ENCODE results near the gene MYRIP. TPM values are rescaled to one million over a fixed set of nuclear protein-coding genes. Genes with fewer than 3 reads are reported as not detected.
"Not testable (repeated sequence)": the region's sequence is repeated elsewhere in the genome, so short reads cannot be mapped to it uniquely, and the experiment has no call there.

The MYRIP gene
- total RNA-seq, 4 donors from 2014 or later: 1.6 to 7.1 (median 3.6) TPM

DNA sequence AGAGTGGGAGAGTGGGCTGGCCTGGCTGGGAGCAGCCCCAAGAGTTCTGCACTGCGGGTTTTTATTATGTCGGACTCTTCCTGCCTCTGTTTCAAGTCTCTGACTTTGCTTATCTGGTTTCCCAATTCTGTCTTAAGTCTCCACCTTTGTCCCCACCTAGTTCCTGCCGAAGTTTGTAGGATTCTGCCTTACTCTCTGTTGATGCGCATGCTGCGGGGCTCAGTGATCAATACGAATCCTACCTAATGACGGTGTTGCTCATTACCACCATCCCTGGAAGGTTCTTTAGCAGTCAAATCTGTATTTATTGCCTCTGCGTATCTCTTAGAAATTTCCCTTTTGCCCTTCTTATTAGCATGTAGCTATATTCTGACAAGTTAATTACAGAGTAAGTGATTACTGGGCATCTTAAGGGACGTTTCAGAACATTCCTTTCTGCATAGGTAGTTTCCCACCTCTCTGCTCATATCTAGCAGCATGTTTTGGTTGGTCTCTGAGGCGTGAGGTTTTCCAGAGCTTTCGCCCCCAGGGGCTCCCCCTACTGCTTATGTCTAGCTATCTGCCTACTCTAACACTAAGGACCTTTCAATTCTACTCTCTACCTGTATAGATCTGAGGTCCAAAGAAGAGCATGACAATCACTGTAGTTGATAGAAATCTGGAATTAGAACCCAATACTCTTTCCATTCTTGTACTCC lies 264.1 kb downstream of the MYRIP start:
- 58 to 66% methylated on average over 11 of the region's 11 CpGs for WGBS, 2 donors
- intact Hi-C loops (cut with DNase I): no loop called here
- Histone ChIP-seq H3K36me3 (no peaks in the 10 kb centered on the region), H3K4me1 (no peaks in the 10 kb centered on the region), H3K9me3 (no peaks in the 10 kb centered on the region), H3K27me3 (no peaks in the 10 kb centered on the region), H3K27ac (no peak overlapping the region), H3K4me3 (replicated peaks in 1 of 3) (no peak overlapping the region)
- TF ChIP-seq, protein P1, sequence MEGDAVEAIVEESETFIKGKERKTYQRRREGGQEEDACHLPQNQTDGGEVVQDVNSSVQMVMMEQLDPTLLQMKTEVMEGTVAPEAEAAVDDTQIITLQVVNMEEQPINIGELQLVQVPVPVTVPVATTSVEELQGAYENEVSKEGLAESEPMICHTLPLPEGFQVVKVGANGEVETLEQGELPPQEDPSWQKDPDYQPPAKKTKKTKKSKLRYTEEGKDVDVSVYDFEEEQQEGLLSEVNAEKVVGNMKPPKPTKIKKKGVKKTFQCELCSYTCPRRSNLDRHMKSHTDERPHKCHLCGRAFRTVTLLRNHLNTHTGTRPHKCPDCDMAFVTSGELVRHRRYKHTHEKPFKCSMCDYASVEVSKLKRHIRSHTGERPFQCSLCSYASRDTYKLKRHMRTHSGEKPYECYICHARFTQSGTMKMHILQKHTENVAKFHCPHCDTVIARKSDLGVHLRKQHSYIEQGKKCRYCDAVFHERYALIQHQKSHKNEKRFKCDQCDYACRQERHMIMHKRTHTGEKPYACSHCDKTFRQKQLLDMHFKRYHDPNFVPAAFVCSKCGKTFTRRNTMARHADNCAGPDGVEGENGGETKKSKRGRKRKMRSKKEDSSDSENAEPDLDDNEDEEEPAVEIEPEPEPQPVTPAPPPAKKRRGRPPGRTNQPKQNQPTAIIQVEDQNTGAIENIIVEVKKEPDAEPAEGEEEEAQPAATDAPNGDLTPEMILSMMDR (IDR thresholded peaks at IDR 0.05): no peak
- TF ChIP-seq POLR2A (IDR thresholded peaks at IDR 0.05): no peak
- DNase-seq: peak in 1 of 2 donors; percentile 10

DNA sequence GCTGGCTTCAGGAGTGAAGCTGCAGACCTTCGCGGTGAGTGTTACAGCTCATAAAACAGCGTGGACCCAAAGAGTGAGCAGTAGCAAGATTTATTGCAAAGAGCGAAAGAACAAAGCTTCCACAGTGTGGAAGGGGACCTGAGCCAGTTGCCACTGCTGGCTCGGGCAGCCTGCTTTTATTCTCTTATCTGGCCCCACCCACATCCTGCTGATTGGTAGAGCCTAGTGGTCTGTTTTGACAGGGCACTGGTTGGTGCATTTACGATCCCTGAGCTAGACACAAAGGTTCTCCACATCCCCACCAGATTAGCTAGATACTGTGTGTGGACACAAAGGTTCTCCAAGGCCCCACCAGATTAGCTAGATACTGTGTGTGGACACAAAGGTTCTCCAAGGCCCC lies 267.7 kb downstream of the MYRIP start:
- H3K36me3 ChIP-seq; H3K27me3 ChIP-seq; H3K27ac ChIP-seq; H3K9me3 ChIP-seq; H3K4me3 ChIP-seq (replicated peaks in 1 of 3); intact Hi-C loops (cut with DNase I); DNase-seq; H3K4me1 ChIP-seq: not testable (repeated sequence)
- 95 to 98% methylated on average over 6 of the region's 6 CpGs for WGBS, 2 donors

DNA sequence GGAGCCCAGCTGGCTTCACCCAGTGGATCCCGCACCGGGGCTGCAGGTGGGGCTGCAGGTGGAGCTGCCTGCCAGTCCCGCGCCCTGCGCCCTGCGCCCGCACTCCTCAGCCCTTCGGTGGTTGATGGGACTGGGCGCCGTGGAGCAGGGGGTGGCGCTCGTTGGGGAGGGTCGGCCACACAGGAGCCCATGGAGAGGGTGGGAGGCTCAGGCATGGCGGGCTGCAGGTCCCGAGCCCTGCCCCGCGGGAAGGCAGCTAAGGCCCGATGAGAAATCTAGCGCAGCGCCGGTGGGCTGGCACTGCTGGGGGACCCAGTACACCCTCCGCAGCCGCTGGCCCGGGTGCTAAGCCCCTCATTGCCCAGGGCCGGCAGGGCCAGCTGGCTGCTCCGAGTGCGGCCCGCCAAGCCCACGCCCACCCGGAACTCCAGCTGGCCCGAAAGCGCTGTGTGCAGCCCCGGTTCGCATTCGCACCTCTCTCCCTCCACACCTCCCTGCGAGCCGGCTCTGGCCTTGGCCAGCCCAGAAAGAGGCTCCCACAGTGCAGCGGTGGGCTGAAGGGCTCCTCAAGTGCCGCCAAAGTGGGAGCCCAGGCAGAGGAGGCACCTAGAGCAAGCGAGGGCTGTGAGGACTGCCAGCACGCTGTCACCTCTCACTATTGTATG lies 268.6 kb downstream of the MYRIP start:
- H3K27ac ChIP-seq; DNase-seq; H3K36me3 ChIP-seq; H3K4me1 ChIP-seq; H3K9me3 ChIP-seq; intact Hi-C loops (cut with DNase I); H3K4me3 ChIP-seq (replicated peaks in 1 of 3); H3K27me3 ChIP-seq: not testable (repeated sequence)
- WGBS, 2 donors: 92 to 95% methylated on average over 16 to 35 of the region's 41 CpGs

DNA sequence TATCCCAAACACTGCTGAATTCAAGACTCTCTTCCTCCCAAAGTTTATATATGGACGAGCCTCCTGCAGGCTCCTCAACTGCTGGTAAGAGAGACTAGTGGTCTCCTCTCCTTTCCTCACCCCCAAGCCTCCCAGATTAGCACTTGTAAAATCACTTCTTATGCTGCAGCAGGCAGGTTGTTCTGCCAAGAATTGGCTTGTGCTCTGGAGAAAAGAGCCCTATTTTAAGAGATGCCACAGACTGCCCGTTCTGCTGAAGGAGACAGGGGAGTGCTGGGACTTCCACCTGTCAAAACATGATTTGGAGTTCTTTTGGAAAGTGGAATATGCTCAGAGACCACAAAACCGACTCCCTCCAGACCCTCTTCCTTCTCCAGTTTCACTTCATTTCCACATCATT lies 269.2 kb downstream of the MYRIP start:
- TF ChIP-seq POLR2A (IDR thresholded peaks at IDR 0.05): no peak
- TF ChIP-seq, protein P1 (IDR thresholded peaks at IDR 0.05): no peak
- peak overlapping the region in 1 of 3 donors; percentile 60 for H3K27ac ChIP-seq
- no peak overlapping the region for H3K4me3 ChIP-seq (replicated peaks in 1 of 3)
- peak in 1 of 2 donors; percentile 13 for DNase-seq
- H3K36me3 ChIP-seq: no peaks in the 10 kb centered on the region
- no peaks in the 10 kb centered on the region for H3K9me3 ChIP-seq
- 27 to 44% methylated on average over 3 of the region's 3 CpGs for WGBS, 2 donors
- H3K4me1 ChIP-seq: peaks cover 0 to 9% of the 10 kb centered on the region in 2 donors
- H3K27me3 ChIP-seq: no peaks in the 10 kb centered on the region
- intact Hi-C loops (cut with DNase I): no loop called here

DNA sequence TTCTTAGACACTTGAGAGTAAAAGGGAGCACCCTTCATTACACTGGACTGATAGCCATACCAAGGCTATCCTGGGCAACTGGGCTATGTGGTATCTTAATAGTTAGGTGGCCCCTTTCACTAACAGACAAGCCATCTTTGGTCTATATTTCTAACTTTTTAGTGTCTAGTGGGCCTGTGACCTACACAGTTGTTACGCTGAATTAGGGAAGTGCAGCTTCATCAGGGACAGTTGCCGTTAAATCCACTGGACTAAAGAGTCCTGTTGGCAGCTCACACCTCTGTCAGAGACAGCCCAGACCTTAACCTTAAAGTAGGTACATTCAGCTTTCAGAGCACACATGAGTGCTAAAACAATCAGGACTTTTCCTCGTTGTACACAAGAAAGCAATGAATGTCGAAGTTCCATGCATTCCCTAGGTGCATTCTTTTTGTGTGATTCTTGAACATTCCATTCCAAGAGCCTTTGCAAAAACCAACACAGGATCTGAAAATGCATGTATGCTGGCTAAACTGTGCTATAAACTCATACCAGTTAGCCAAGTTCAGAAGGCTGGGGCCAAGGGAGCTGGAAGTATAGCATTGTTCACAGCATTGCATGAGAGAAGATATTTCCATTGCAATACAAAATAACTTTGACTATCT lies 269.9 kb downstream of the MYRIP start:
- TF ChIP-seq, protein P1 (IDR thresholded peaks at IDR 0.05): no peak
- no peak for TF ChIP-seq POLR2A (IDR thresholded peaks at IDR 0.05)
- WGBS, 2 donors: 45 to 49% methylated on average over 4 of the region's 4 CpGs
- DNase-seq: no peak
- peak overlapping the region in 1 of 3 donors; percentile 60 for H3K27ac ChIP-seq
- no peaks in the 10 kb centered on the region for H3K27me3 ChIP-seq
- H3K9me3 ChIP-seq: no peaks in the 10 kb centered on the region
- no peaks in the 10 kb centered on the region for H3K36me3 ChIP-seq
- no peak overlapping the region for H3K4me3 ChIP-seq (replicated peaks in 1 of 3)
- peaks cover 0 to 9% of the 10 kb centered on the region in 2 donors for H3K4me1 ChIP-seq
- intact Hi-C loops (cut with DNase I): no loop called here

DNA sequence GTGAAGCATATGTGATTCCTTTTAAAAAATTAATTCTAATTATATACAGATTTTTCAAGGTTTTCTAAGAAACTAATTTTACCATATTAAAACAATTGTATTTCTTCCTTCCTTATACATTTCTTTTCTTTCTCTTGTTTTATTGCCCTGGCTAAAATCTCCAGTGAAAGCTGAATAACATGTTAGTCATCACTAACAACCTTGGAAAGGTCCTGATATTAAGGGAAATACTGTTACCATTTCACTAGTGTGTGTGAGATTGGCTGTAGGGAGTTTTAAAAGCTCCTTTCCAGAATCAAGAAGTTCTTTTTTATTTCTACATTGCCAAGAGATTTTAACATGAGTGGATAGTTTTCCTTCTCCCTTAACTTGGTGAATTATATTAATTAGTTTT lies 270.4 kb downstream of the MYRIP start:
- DNase-seq: no peak
- no peak overlapping the region for H3K27ac ChIP-seq
- no peak overlapping the region for H3K4me3 ChIP-seq (replicated peaks in 1 of 3)
- no peaks in the 10 kb centered on the region for H3K36me3 ChIP-seq
- H3K27me3 ChIP-seq: no peaks in the 10 kb centered on the region
- TF ChIP-seq, protein P1 (IDR thresholded peaks at IDR 0.05): no peak
- TF ChIP-seq POLR2A (IDR thresholded peaks at IDR 0.05): no peak
- no peaks in the 10 kb centered on the region for H3K9me3 ChIP-seq
- H3K4me1 ChIP-seq: peaks cover 0 to 9% of the 10 kb centered on the region in 2 donors
- intact Hi-C loops (cut with DNase I): no loop called here

Data from thyroid gland (tissue), 4 donors.